ENCODE measurements around the gene LRRC26. TPM values are rescaled to one million over a fixed set of nuclear protein-coding genes. Genes with fewer than 3 reads are reported as not detected.
A peak's percentile ranks its signal among the peaks of the same experiment; 100 is the strongest.

The LRRC26 gene
- polyA plus RNA-seq, 1 donor (not counting 4 experiments of a cell fraction or from before 2014, with no cell fraction given) = not detected

DNA sequence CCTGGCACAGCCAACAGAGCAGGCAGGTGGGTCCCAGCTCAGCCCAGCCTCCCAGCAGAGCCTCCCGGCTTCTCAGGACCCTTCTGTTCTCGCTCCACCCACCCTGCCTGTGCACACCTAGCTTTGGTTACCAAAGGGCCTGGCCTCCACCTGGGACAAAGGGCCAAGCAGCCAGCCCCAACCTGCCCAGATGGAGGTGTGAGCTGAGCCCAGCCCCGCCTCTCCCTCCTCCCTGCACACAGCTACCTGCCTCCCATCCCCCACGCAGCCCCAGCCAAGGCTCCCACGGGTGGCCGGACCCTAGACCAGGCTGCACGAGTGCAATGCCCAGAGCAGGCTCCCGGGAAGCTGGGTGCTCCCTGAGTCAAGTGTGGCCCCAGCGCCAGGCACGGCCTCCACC, 25.1 kb upstream of the LRRC26 start:
- Histone ChIP-seq H3K4me3 (ENCODE audit: control insufficient read depth in 2 of 3, extremely low read depth in 1 of 3, insufficient read depth in 2 of 3, low read depth in 1 of 3, low read length in 3 of 3) (peak overlapping the region in 1 of 3 experiments; percentile 12), H3K4me1 (ENCODE audit: control insufficient read depth, extremely low read depth, insufficient read depth, low read length) (peaks cover 33% of the 10 kb centered on the region)

DNA sequence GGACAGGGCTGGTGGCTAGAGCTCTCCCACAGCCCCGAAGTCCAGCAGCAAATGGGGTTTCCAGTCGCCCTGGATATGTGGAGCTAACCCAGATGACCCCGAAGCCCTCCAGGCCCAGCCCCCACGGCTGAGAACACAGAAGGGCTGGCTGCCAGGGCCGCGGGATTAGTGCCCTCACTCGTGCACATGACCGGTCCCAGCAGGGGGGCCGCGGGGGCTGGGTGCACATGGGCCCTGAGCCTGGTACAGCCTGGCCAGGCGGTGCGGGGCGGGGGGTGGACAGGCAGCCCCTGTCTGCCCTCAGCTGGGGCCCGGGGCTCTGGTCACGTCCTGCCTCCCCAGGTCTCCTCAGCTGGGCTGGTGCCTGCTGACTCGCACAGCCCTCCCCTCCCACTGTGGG, 24.5 kb upstream of the LRRC26 start:
- peak overlapping the region; percentile 74 for H3K4me2 ChIP-seq (ENCODE audit: control insufficient read depth, extremely low read depth, insufficient read depth, low read depth, low read length)
- H4K20me1 ChIP-seq (ENCODE audit: control insufficient read depth, extremely low read depth, insufficient read depth, low read length) = peaks cover 7% of the 10 kb centered on the region
- H3K4me3 ChIP-seq (ENCODE audit: control insufficient read depth in 2 of 3, extremely low read depth in 1 of 3, insufficient read depth in 2 of 3, low read depth in 1 of 3, low read length in 3 of 3) = peak overlapping the region in 1 of 3 experiments; percentile 12
- dilution Hi-C loops (cut with MboI; ENCODE audit: extremely low pct_ligation_motif_present, low sequenced_read_pairs) = no loop called here
- peaks cover 38% of the 10 kb centered on the region for H3K4me1 ChIP-seq (ENCODE audit: control insufficient read depth, extremely low read depth, insufficient read depth, low read length)
- peaks cover 3% of the 10 kb centered on the region for H3K27me3 ChIP-seq (ENCODE audit: control insufficient read depth, extremely low read depth, insufficient read depth, low read length)
- no peak overlapping the region for H3K27ac ChIP-seq (ENCODE audit: control insufficient read depth, insufficient read depth, low read length)
- no peak for DNase-seq (ENCODE audit: low read depth, low spot score)
- FAIRE-seq = no peak
- H3K9me1 ChIP-seq (ENCODE audit: control insufficient read depth, extremely low read depth, insufficient read depth, low read length) = peaks cover 3% of the 10 kb centered on the region
- peak overlapping the region; percentile 28 for H3K9ac ChIP-seq (ENCODE audit: control insufficient read depth, extremely low read depth, insufficient read depth, low read length)
- no peaks in the 10 kb centered on the region for H3K9me3 ChIP-seq (ENCODE audit: control insufficient read depth, low read depth, low read length)
- H3K36me3 ChIP-seq (ENCODE audit: control insufficient read depth in 2 of 2, extremely low read depth in 1 of 2, insufficient read depth in 2 of 2, low read length in 2 of 2) = peaks cover 9 to 13% of the 10 kb centered on the region in 2 experiments
- peaks cover 17% of the 10 kb centered on the region for H3K79me2 ChIP-seq (ENCODE audit: control insufficient read depth, insufficient read depth, low read length)
- TF ChIP-seq EZH2 (IDR thresholded peaks at IDR 0.05; ENCODE audit: low read length) = no peak
- TF ChIP-seq, protein P1, sequence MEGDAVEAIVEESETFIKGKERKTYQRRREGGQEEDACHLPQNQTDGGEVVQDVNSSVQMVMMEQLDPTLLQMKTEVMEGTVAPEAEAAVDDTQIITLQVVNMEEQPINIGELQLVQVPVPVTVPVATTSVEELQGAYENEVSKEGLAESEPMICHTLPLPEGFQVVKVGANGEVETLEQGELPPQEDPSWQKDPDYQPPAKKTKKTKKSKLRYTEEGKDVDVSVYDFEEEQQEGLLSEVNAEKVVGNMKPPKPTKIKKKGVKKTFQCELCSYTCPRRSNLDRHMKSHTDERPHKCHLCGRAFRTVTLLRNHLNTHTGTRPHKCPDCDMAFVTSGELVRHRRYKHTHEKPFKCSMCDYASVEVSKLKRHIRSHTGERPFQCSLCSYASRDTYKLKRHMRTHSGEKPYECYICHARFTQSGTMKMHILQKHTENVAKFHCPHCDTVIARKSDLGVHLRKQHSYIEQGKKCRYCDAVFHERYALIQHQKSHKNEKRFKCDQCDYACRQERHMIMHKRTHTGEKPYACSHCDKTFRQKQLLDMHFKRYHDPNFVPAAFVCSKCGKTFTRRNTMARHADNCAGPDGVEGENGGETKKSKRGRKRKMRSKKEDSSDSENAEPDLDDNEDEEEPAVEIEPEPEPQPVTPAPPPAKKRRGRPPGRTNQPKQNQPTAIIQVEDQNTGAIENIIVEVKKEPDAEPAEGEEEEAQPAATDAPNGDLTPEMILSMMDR (optimal IDR thresholded peaks at IDR 0.05 in 1 of 3, IDR thresholded peaks at IDR 0.05 in 1 of 3, conservative IDR thresholded peaks at IDR 0.05 in 1 of 3; ENCODE audit: extremely low read depth in 1 of 3, insufficient read depth in 2 of 3, low read length in 3 of 3) = no peak
- H2AFZ ChIP-seq (ENCODE audit: control insufficient read depth, low read length) = no peak overlapping the region

More for the DNA sequence above, 25.1 kb upstream of the LRRC26 start:
- Histone ChIP-seq H3K27me3 (ENCODE audit: control insufficient read depth, extremely low read depth, insufficient read depth, low read length) (peaks cover 3% of the 10 kb centered on the region), H3K36me3 (ENCODE audit: control insufficient read depth in 2 of 2, extremely low read depth in 1 of 2, insufficient read depth in 2 of 2, low read length in 2 of 2) (peaks cover 9 to 13% of the 10 kb centered on the region in 2 experiments), H3K4me2 (ENCODE audit: control insufficient read depth, extremely low read depth, insufficient read depth, low read depth, low read length) (peak overlapping the region; percentile 74), H3K9me1 (ENCODE audit: control insufficient read depth, extremely low read depth, insufficient read depth, low read length) (peaks cover 3% of the 10 kb centered on the region), H3K9me3 (ENCODE audit: control insufficient read depth, low read depth, low read length) (no peaks in the 10 kb centered on the region), H2AFZ (ENCODE audit: control insufficient read depth, low read length) (no peak overlapping the region), H3K9ac (ENCODE audit: control insufficient read depth, extremely low read depth, insufficient read depth, low read length) (peak overlapping the region; percentile 28), H3K27ac (ENCODE audit: control insufficient read depth, insufficient read depth, low read length) (no peak overlapping the region), H3K79me2 (ENCODE audit: control insufficient read depth, insufficient read depth, low read length) (peaks cover 12% of the 10 kb centered on the region), H4K20me1 (ENCODE audit: control insufficient read depth, extremely low read depth, insufficient read depth, low read length) (peaks cover 7% of the 10 kb centered on the region)
- no peak for DNase-seq (ENCODE audit: low read depth, low spot score)
- TF ChIP-seq, protein P1 (optimal IDR thresholded peaks at IDR 0.05 in 1 of 3, IDR thresholded peaks at IDR 0.05 in 1 of 3, conservative IDR thresholded peaks at IDR 0.05 in 1 of 3; ENCODE audit: extremely low read depth in 1 of 3, insufficient read depth in 2 of 3, low read length in 3 of 3) = no peak
- no peak for TF ChIP-seq EZH2 (IDR thresholded peaks at IDR 0.05; ENCODE audit: low read length)
- no peak for FAIRE-seq
- dilution Hi-C loops (cut with MboI; ENCODE audit: extremely low pct_ligation_motif_present, low sequenced_read_pairs) = no loop called here

All from keratinocyte (primary cell).